RKO (cell line): ENCODE results near the gene NSMF.
"Not testable (repeated sequence)": the region's sequence is repeated elsewhere in the genome, so short reads cannot be mapped to it uniquely, and the experiment has no call there.

ENCODE experiments used
- DNase-seq: peaks from one replicate; pipeline ENCODE4 v3.0.0-alpha.2; 2016; ENCODE audit warnings: low spot score

The NSMF gene

GRCh38 chr9:137475666-137476065 lies 16.5 kb upstream of the NSMF start:
- DNase-seq: no peak

- DNase-seq: no peak
These were observed 15.1 kb upstream of the NSMF start for GRCh38 chr9:137474271-137474670.

GRCh38 chr9:137470785-137471184 lies 11.7 kb upstream of the NSMF start:
- no peak for DNase-seq

- no peak for DNase-seq
These were observed 8.8 kb upstream of the NSMF start for GRCh38 chr9:137467896-137468295.

- no peak for DNase-seq
These were observed 8.0 kb upstream of the NSMF start for GRCh38 chr9:137467161-137467581.

- DNase-seq: not testable (repeated sequence)
These were observed 7.4 kb upstream of the NSMF start for GRCh38 chr9:137466389-137467085.

- DNase-seq: no peak
These were observed 6.7 kb upstream of the NSMF start for GRCh38 chr9:137465720-137466388.

- DNase-seq: no peak
These were observed 6.0 kb upstream of the NSMF start for GRCh38 chr9:137465000-137465719.

- no peak for DNase-seq
These were observed 5.3 kb upstream of the NSMF start for GRCh38 chr9:137464291-137464999.

- DNase-seq: no peak
These were observed 4.8 kb upstream of the NSMF start for GRCh38 chr9:137463931-137464290.

GRCh38 chr9:137462986-137463930 lies 4.1 kb upstream of the NSMF start:
- no peak for DNase-seq

- DNase-seq: no peak
These were observed 3.4 kb upstream of the NSMF start for GRCh38 chr9:137462396-137462985.

- peak; percentile 41 for DNase-seq
These were observed 2.7 kb upstream of the NSMF start for GRCh38 chr9:137461663-137462395.

GRCh38 chr9:137461316-137461662 lies 2.2 kb upstream of the NSMF start:
- DNase-seq: no peak

GRCh38 chr9:137460363-137461315 lies 1.5 kb upstream of the NSMF start:
- no peak for DNase-seq

- DNase-seq: no peak
These were observed 648 bp upstream of the NSMF start for GRCh38 chr9:137459601-137460362.

- DNase-seq: peak; percentile 49
These were observed 661 bp downstream of the NSMF start for GRCh38 chr9:137458194-137459151.
